H9 (cell line): ENCODE data around the gene EHD4. TPM values are rescaled to one million over a fixed set of nuclear protein-coding genes. Genes with fewer than 3 reads are reported as not detected.

Source experiments
- DNase-seq: peaks from one replicate; pipeline ENCODE4 v3.0.0-alpha.2; 2017
- H2AFZ ChIP-seq: one replicate; pipeline ENCODE4 v1.6.1; 2013; ENCODE audit warnings: mild to moderate bottlenecking, low read length, control low read depth, moderate library complexity
- H2AK5ac ChIP-seq: 2 replicates; pipeline ENCODE4 v1.6.1; 2013; ENCODE audit warnings: low read length, control low read depth, mixed read lengths; ENCODE audit not compliant: insufficient read length
- H2BK120ac ChIP-seq: one replicate; pipeline ENCODE4 v1.6.1; 2013; ENCODE audit warnings: low read depth, mild to moderate bottlenecking, low read length, control low read depth, inconsistent platforms; ENCODE audit not compliant: poor library complexity, severe bottlenecking
- H2BK12ac ChIP-seq: 2 replicates; pipeline ENCODE4 v1.6.1; 2013; ENCODE audit warnings: low read length, control low read depth, mixed read lengths, low read depth; ENCODE audit not compliant: insufficient read length
- H2BK15ac ChIP-seq: 2 replicates; pipeline ENCODE4 v1.6.1; 2013; ENCODE audit warnings: low read depth, low read length, control low read depth
- H2BK20ac ChIP-seq: one replicate; pipeline ENCODE4 v1.6.1; 2013; ENCODE audit warnings: low read depth, mild to moderate bottlenecking, low read length, control low read depth, inconsistent platforms; ENCODE audit not compliant: poor library complexity, severe bottlenecking
- H2BK5ac ChIP-seq: 2 replicates; pipeline ENCODE4 v1.6.1; 2013; ENCODE audit warnings: low read length, control low read depth, mixed read lengths; ENCODE audit not compliant: insufficient read length
- H3K14ac ChIP-seq: 2 replicates; pipeline ENCODE4 v1.6.1; 2013; ENCODE audit warnings: low read length, control low read depth; ENCODE audit not compliant: insufficient read depth
- H3K18ac ChIP-seq: 2 replicates; pipeline ENCODE4 v1.6.1; 2013; ENCODE audit warnings: low read depth, mild to moderate bottlenecking, mixed read lengths, low read length, control low read depth; ENCODE audit not compliant: insufficient read length
- H3K23ac ChIP-seq: 2 replicates; pipeline ENCODE4 v1.6.1; 2013; ENCODE audit warnings: low read length, control low read depth, mixed read lengths, low read depth; ENCODE audit not compliant: insufficient read length
- H3K23me2 ChIP-seq: 2 replicates; pipeline ENCODE4 v1.6.1; 2013; ENCODE audit warnings: low read depth, mild to moderate bottlenecking, mixed read lengths, low read length, control low read depth; ENCODE audit not compliant: insufficient read length, poor library complexity, severe bottlenecking
- H3K27ac ChIP-seq: 2 replicates; pipeline ENCODE4 v1.5.1; 2013; ENCODE audit warnings: low read length, control low read depth, mixed read lengths, low read depth; ENCODE audit not compliant: insufficient read length
- H3K27me3 ChIP-seq: 2 replicates; pipeline ENCODE4 v1.6.1; 2013; ENCODE audit warnings: low read length, control low read depth, inconsistent platforms; ENCODE audit not compliant: insufficient read depth
- H3K4ac ChIP-seq: 2 replicates; pipeline ENCODE4 v1.6.1; 2013; ENCODE audit warnings: low read depth, mild to moderate bottlenecking, control low read depth, inconsistent platforms, low read length, moderate library complexity
- H3K4me1 ChIP-seq: 2 replicates; pipeline ENCODE4 v1.6.1; 2013; ENCODE audit warnings: low read length, control low read depth, inconsistent platforms; ENCODE audit not compliant: insufficient read depth
- H3K4me2 ChIP-seq: 2 replicates; pipeline ENCODE4 v1.6.1; 2013; ENCODE audit warnings: low read length, control low read depth, mixed read lengths; ENCODE audit not compliant: insufficient read length, insufficient read depth
- H3K56ac ChIP-seq: 2 replicates; pipeline ENCODE4 v1.6.1; 2013; ENCODE audit warnings: low read depth, mild to moderate bottlenecking, mixed read lengths, low read length, control low read depth; ENCODE audit not compliant: insufficient read length
- H3K79me1 ChIP-seq: 2 replicates; pipeline ENCODE4 v1.6.1; 2013; ENCODE audit warnings: low read depth, mild to moderate bottlenecking, moderate library complexity, low read length, control low read depth, inconsistent platforms; ENCODE audit not compliant: insufficient read depth, poor library complexity, severe bottlenecking
- H3K79me2 ChIP-seq: 2 replicates; pipeline ENCODE4 v1.6.1; 2013; ENCODE audit warnings: low read length, control low read depth, inconsistent platforms; ENCODE audit not compliant: insufficient read depth
- H3K9ac ChIP-seq: 2 replicates; pipeline ENCODE4 v1.6.1; 2013; ENCODE audit warnings: low read length, control low read depth, mixed read lengths; ENCODE audit not compliant: insufficient read length; ENCODE audit errors: extremely low read depth
- H3K9me3 ChIP-seq: one replicate; pipeline ENCODE4 v1.6.1; 2013; ENCODE audit warnings: low read depth, low read length, inconsistent platforms; ENCODE audit not compliant: control insufficient read depth
- H3T11ph ChIP-seq: one replicate; pipeline ENCODE4 v1.6.1; 2013; ENCODE audit warnings: mild to moderate bottlenecking, low read length, control low read depth, inconsistent platforms
- H4K20me1 ChIP-seq: one replicate; pipeline ENCODE4 v1.6.1; 2013; ENCODE audit not compliant: control insufficient read depth, insufficient read length, insufficient read depth
- H4K5ac ChIP-seq: 2 replicates; pipeline ENCODE4 v1.6.1; 2013; ENCODE audit warnings: low read depth, mild to moderate bottlenecking, mixed read lengths, low read length, control low read depth; ENCODE audit not compliant: insufficient read length
- H4K8ac ChIP-seq: replicated peaks from 2 replicates; pipeline ENCODE4 v1.6.1; 2013; ENCODE audit warnings: low read length, control low read depth, mixed read lengths, low read depth; ENCODE audit not compliant: insufficient read length
- H4K91ac ChIP-seq: 2 replicates; pipeline ENCODE4 v1.6.1; 2013; ENCODE audit warnings: low read depth, mild to moderate bottlenecking, moderate library complexity, mixed read lengths, low read length, control low read depth; ENCODE audit not compliant: insufficient read length
- H3K27ac Mint-ChIP-seq, 3 experiments: 2 replicates in 2 of 3; 3 replicates in 1 of 3; pipeline ENCODE4 v1.8.0; 2020 to 2021; ENCODE audit warnings: mixed read lengths in 3 of 3, mild to moderate bottlenecking in 1 of 3, moderate library complexity in 1 of 3
- H3K27me3 Mint-ChIP-seq: 2 replicates; pipeline ENCODE4 v1.8.0; 2021; ENCODE audit warnings: low read depth, mild to moderate bottlenecking, moderate library complexity, mixed read lengths
- H3K36me3 Mint-ChIP-seq, 3 experiments: 2 replicates in 2 of 3; 3 replicates in 1 of 3; pipeline ENCODE4 v1.8.0; 2020 to 2021; ENCODE audit warnings: low read depth in 3 of 3, mixed read lengths in 3 of 3; ENCODE audit not compliant: insufficient read depth in 1 of 3
- H3K4me1 Mint-ChIP-seq, 2 experiments: 2 replicates each; pipeline ENCODE4 v1.8.0; 2020; ENCODE audit warnings: mixed read lengths in 2 of 2
- H3K4me3 Mint-ChIP-seq, 2 experiments: 2 replicates in 1 of 2; 3 replicates in 1 of 2; pipeline ENCODE4 v1.8.0; 2020 to 2021; ENCODE audit warnings: mild to moderate bottlenecking in 2 of 2, mixed read lengths in 2 of 2, moderate library complexity in 1 of 2
- H3K9me3 Mint-ChIP-seq, 2 experiments: 2 replicates in 1 of 2; 3 replicates in 1 of 2; pipeline ENCODE4 v1.8.0; 2020; ENCODE audit warnings: mild to moderate bottlenecking in 2 of 2, mixed read lengths in 2 of 2, moderate library complexity in 1 of 2
- CTCF ChIP-seq: fragments of 200-600 bp; sonication (generic); conservative IDR thresholded peaks from 3 replicates; pipeline ENCODE4 v1.8.0; 2021; ENCODE audit warnings: antibody characterized with exemption, mild to moderate bottlenecking
- WGBS: extraction: QIAGEN DNeasy Blood & Tissue Kit; methylation state at CpG from one replicate; pipeline ENCODE4 v1.1.7; 2013; ENCODE audit warnings: missing lambda C conversion rate, low lambda C conversion rate, mixed read lengths; ENCODE audit not compliant: insufficient read length; ENCODE audit errors: extremely low coverage; 5-methylcytosine and 5-hydroxymethylcytosine counted together
- total RNA-seq: library from RNA; stranded (reverse); gene quantifications from 2 replicates; pipeline ENCODE4 v1.2.1, GENCODE V29; 2021

Gene EHD4
- total RNA-seq, 1 experiment from 2014 or later: 22.9 TPM

GRCh38 chr15:41942886-41943285, 29.5 kb downstream of the EHD4 start:
- Histone ChIP-seq H2AFZ (no peak overlapping the region), H3K4me2 (no peak overlapping the region), H4K5ac (no peak overlapping the region), H3K27ac (no peak overlapping the region), H3K79me2 (no peaks in the 10 kb centered on the region), H3K4ac (no peak overlapping the region), H3K18ac (no peak overlapping the region), H3K9ac (no peak overlapping the region), H4K91ac (no peak overlapping the region), H3K79me1 (no peaks in the 10 kb centered on the region), H3K23me2 (no peaks in the 10 kb centered on the region), H3K14ac (no peak overlapping the region), H4K8ac (no peak overlapping the region), H4K20me1 (no peaks in the 10 kb centered on the region), H2BK20ac (no peak overlapping the region), H3K4me1 (no peaks in the 10 kb centered on the region), H3K9me3 (no peaks in the 10 kb centered on the region), H2BK15ac (no peak overlapping the region), H2BK120ac (no peak overlapping the region), H2AK5ac (no peak overlapping the region), H2BK12ac (no peak overlapping the region), H3T11ph (no peak overlapping the region), H3K23ac (no peak overlapping the region), H2BK5ac (no peak overlapping the region), H3K27me3 (no peaks in the 10 kb centered on the region), H3K56ac (no peak overlapping the region)
- no CpG with 5 or more reads among the region's 7 CpGs for WGBS
- Mint-ChIP-seq H3K4me1 (peaks cover 5 to 28% of the 10 kb centered on the region in 2 experiments), H3K9me3 (no peaks in the 10 kb centered on the region), H3K36me3 (peaks cover 7 to 28% (median 24%) of the 10 kb centered on the region in 3 experiments; a peak in 6 of 7 replicates), H3K4me3 (no peak overlapping the region), H3K27me3 (no peaks in the 10 kb centered on the region), H3K27ac (peak overlapping the region in 2 of 3 experiments; percentile 72 to 93; a peak in 3 of 7 replicates)
- no peak for TF ChIP-seq CTCF
- peak; percentile 17 for DNase-seq
